Lung (tissue), 12 donors: Measurements from ENCODE around the gene NCOA7. TPM values are rescaled to one million over a fixed set of nuclear protein-coding genes. Genes with fewer than 3 reads are reported as not detected.

Experiments
- ATAC-seq: fragments of 200-7000 bp; cut with Tn5 transposase; one replicate; pipeline ENCODE4 v1.9.1; 2020; ENCODE audit warnings: moderate number of reproducible peaks; ENCODE audit not compliant: insufficient read depth, low FRiP score
- DNase-seq, 3 donors: peaks; one replicate each; pipeline ENCODE4 v3.0.0-alpha.2; 2013 to 2017
- H3K27ac ChIP-seq, 2 donors: one replicate each; pipeline ENCODE4 v1.5.1; 2013; ENCODE audit warnings: mild to moderate bottlenecking in 2 of 2, moderate library complexity in 2 of 2, control low read depth in 1 of 2, inconsistent platforms in 1 of 2, low read depth in 1 of 2, low read length in 1 of 2
- H3K27me3 ChIP-seq, 3 donors: one replicate each; pipeline ENCODE4 v1.5.1; 2013; ENCODE audit warnings: low read length in 2 of 3; ENCODE audit not compliant: control insufficient read depth in 3 of 3, insufficient read depth in 3 of 3
- H3K36me3 ChIP-seq, 4 donors: one replicate each; pipeline ENCODE4 v1.5.1; 2013; ENCODE audit warnings: low read length in 4 of 4, mild to moderate bottlenecking in 1 of 4, moderate library complexity in 1 of 4; ENCODE audit not compliant: control insufficient read depth in 4 of 4, insufficient read depth in 4 of 4
- H3K4me1 ChIP-seq, 5 donors: one replicate each; pipeline ENCODE4 v1.5.1; 2013; ENCODE audit warnings: low read length in 5 of 5, mild to moderate bottlenecking in 2 of 5, moderate library complexity in 1 of 5; ENCODE audit not compliant: control insufficient read depth in 5 of 5, insufficient read depth in 5 of 5
- H3K4me3 ChIP-seq: one replicate; pipeline ENCODE4 v1.5.1; 2013; ENCODE audit warnings: mild to moderate bottlenecking, control low read depth, moderate library complexity
- H3K9ac ChIP-seq, 2 donors: one replicate each; pipeline ENCODE4 v1.5.1; 2013; ENCODE audit warnings: low read length in 2 of 2, control low read depth in 1 of 2; ENCODE audit not compliant: insufficient read depth in 1 of 2
- H3K9me3 ChIP-seq, 4 donors: one replicate each; pipeline ENCODE4 v1.5.1; 2013; ENCODE audit warnings: low read length in 3 of 4, mild to moderate bottlenecking in 1 of 4, moderate library complexity in 1 of 4; ENCODE audit not compliant: control insufficient read depth in 4 of 4, insufficient read depth in 3 of 4
- WGBS, 2 donors: extraction: QIAGEN DNeasy Blood & Tissue Kit; methylation state at CpG; one replicate each; pipeline ENCODE4 v1.1.7; 2013; 5-methylcytosine and 5-hydroxymethylcytosine counted together
- polyA plus RNA-seq, 2 donors: library from polyadenylated mRNA; stranded (reverse); fragments of 200-250 nt; gene quantifications; one replicate each; pipeline ENCODE4 v1.2.1, GENCODE V29; 2013
- total RNA-seq, 2 donors: library from RNA; depleted of rRNA in 1 of 2; stranded (reverse); fragments of >200 nt in 1 of 2; gene quantifications; one replicate each; pipeline ENCODE4 v1.2.1, GENCODE V29; 2014 to 2021
- TF ChIP-seq, protein P1 (sequence below): IDR thresholded peaks from 2 replicates; pipeline ENCODE4 v1.5.1; 2012; ENCODE audit warnings: mild to moderate bottlenecking; ENCODE audit errors: control extremely low read depth, extremely low read depth
- donor health status: control.
- donor health status: control.
- donor health status: Bipolar disorder and iron deficiency.
- donor health status: healthy.
- donor health status: DM: yes; HTN: yes; CAD: no.

Gene NCOA7
- total and polyA plus RNA-seq, 4 donors = 28.9 to 81.4 (median 57.2) TPM

DNA sequence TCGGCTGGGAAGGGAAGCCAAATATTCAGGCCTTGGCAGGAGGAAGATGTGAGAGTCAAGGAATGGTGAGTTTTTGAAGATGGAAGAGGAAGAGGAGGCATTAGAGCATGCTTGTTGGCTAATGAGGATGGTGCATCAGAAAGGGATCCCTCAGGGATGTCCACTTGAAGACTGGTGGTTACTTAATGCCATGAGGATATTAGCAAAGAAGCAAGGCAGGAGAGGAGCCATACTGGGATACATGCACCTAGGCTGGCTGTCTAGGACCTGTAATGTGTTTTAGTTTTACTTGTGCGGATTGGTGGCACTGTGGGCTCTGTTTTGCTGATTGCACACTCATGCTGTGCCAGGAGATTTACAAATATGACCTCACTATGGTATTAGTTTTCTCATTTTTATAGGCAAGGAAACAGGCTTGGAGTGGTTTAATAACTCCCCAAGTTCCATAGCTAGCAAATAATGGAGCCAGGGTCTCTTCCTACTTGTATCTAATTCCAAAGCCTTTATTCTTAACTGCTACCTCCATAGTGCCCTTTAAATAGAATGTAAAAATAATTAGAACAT lies 37.8 kb downstream of the NCOA7 start:
- Histone ChIP-seq H3K9ac (no peak overlapping the region), H3K27ac (no peak overlapping the region), H3K36me3 (peaks cover 0 to 3% (median 0%) of the 10 kb centered on the region in 4 donors), H3K9me3 (no peaks in the 10 kb centered on the region), H3K4me3 (no peak overlapping the region), H3K27me3 (no peaks in the 10 kb centered on the region), H3K4me1 (peaks cover 0 to 5% (median 3%) of the 10 kb centered on the region in 5 donors)
- ATAC-seq (no peak), DNase-seq (no peak)
- WGBS, 2 donors = 93% methylated on average over 2 of the region's 2 CpGs
- TF ChIP-seq, protein P1, sequence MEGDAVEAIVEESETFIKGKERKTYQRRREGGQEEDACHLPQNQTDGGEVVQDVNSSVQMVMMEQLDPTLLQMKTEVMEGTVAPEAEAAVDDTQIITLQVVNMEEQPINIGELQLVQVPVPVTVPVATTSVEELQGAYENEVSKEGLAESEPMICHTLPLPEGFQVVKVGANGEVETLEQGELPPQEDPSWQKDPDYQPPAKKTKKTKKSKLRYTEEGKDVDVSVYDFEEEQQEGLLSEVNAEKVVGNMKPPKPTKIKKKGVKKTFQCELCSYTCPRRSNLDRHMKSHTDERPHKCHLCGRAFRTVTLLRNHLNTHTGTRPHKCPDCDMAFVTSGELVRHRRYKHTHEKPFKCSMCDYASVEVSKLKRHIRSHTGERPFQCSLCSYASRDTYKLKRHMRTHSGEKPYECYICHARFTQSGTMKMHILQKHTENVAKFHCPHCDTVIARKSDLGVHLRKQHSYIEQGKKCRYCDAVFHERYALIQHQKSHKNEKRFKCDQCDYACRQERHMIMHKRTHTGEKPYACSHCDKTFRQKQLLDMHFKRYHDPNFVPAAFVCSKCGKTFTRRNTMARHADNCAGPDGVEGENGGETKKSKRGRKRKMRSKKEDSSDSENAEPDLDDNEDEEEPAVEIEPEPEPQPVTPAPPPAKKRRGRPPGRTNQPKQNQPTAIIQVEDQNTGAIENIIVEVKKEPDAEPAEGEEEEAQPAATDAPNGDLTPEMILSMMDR = no peak

DNA sequence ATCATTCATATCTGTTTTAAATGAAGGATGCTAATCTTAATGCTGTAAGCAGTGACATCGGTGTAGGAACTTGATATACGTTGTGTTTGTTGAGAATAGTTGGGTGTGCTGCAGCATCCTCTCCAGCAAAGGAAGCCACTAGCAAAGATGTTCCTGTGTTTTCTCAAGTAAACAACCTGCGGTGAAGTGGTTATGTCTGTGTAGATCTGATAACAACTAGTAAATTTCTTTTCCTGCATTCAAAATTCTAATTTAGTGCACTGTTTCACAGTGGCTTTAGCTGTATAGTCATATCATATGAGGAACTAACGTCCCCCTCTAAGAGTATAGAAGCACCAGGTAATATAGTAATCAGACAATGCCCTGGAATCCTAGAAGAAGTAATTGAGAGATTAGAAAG lies 38.7 kb downstream of the NCOA7 start:
- H3K27ac ChIP-seq = no peak overlapping the region
- H3K9ac ChIP-seq = no peak overlapping the region
- peaks cover 0 to 3% (median 0%) of the 10 kb centered on the region in 4 donors for H3K36me3 ChIP-seq
- H3K4me3 ChIP-seq = no peak overlapping the region
- TF ChIP-seq, protein P1 = no peak
- ATAC-seq = no peak
- H3K4me1 ChIP-seq = peaks cover 0 to 8% (median 0%) of the 10 kb centered on the region in 5 donors
- 27 to 46% methylated on average over 4 of the region's 4 CpGs for WGBS, 2 donors
- H3K9me3 ChIP-seq = no peaks in the 10 kb centered on the region
- no peaks in the 10 kb centered on the region for H3K27me3 ChIP-seq
- DNase-seq = no peak

- H3K27ac ChIP-seq = no peak overlapping the region
- peaks cover 0 to 3% (median 0%) of the 10 kb centered on the region in 4 donors for H3K36me3 ChIP-seq
- H3K9ac ChIP-seq = no peak overlapping the region
- 75 to 83% methylated on average over 5 of the region's 5 CpGs for WGBS, 2 donors
- ATAC-seq (no peak), DNase-seq (no peak)
- H3K9me3 ChIP-seq = no peaks in the 10 kb centered on the region
- no peaks in the 10 kb centered on the region for H3K27me3 ChIP-seq
- H3K4me3 ChIP-seq = no peak overlapping the region
- H3K4me1 ChIP-seq = peaks cover 0 to 12% (median 3%) of the 10 kb centered on the region in 5 donors
- TF ChIP-seq, protein P1 = no peak
Observed at GRCh38 chr6:125831659-125832058, 40.9 kb downstream of the NCOA7 start.
